ENCODE measurements around the gene DRAXIN.

The DRAXIN gene

GRCh38 chr1:11712285-11712684 is 20.8 kb downstream of the DRAXIN start:
- no peak for DNase-seq

- no peak for DNase-seq
These were observed 21.6 kb downstream of the DRAXIN start for GRCh38 chr1:11713095-11713494.

- DNase-seq, result no peak
These were observed 23.5 kb downstream of the DRAXIN start for GRCh38 chr1:11714831-11715575.

- DNase-seq, result peak; percentile 15
These were observed 28.0 kb downstream of the DRAXIN start for GRCh38 chr1:11719313-11720032.

GRCh38 chr1:11720033-11720376 is 28.5 kb downstream of the DRAXIN start:
- DNase-seq, result no peak

- DNase-seq, result no peak
These were observed 29.0 kb downstream of the DRAXIN start for GRCh38 chr1:11720525-11720924.

- no peak for DNase-seq
These were observed 29.8 kb downstream of the DRAXIN start for GRCh38 chr1:11721311-11721710.

GRCh38 chr1:11722538-11722937 is 31.0 kb downstream of the DRAXIN start:
- no peak for DNase-seq

GRCh38 chr1:11725616-11726015 is 34.1 kb downstream of the DRAXIN start:
- no peak for DNase-seq

GRCh38 chr1:11727119-11727518 is 35.6 kb downstream of the DRAXIN start:
- DNase-seq, result no peak

GRCh38 chr1:11728126-11728806 is 36.8 kb downstream of the DRAXIN start:
- DNase-seq, result no peak

GRCh38 chr1:11729155-11729497 is 37.6 kb downstream of the DRAXIN start:
- DNase-seq, result no peak

- DNase-seq, result no peak
These were observed 38.3 kb downstream of the DRAXIN start for GRCh38 chr1:11729498-11730428.

- DNase-seq, result peak; percentile 13
These were observed 39.0 kb downstream of the DRAXIN start for GRCh38 chr1:11730429-11730891.

- DNase-seq, result peak; percentile 69
These were observed 40.3 kb downstream of the DRAXIN start for GRCh38 chr1:11731691-11732283.

GRCh38 chr1:11733306-11733705 is 41.8 kb downstream of the DRAXIN start:
- DNase-seq, result no peak

- DNase-seq, result no peak
These were observed 44.0 kb downstream of the DRAXIN start for GRCh38 chr1:11735531-11735853.

- peak; percentile 82 for DNase-seq
These were observed 44.6 kb downstream of the DRAXIN start, which contains the start of gene AGTRAP for GRCh38 chr1:11735854-11736745. Gene AGTRAP, plus strand, starts transcription at chr1:11736136. Its CDS starts 73 bp downstream, at chr1:11736209.

- DNase-seq, result no peak
These were observed 45.5 kb downstream of the DRAXIN start for GRCh38 chr1:11736746-11737639.

- DNase-seq, result no peak
These were observed 46.6 kb downstream of the DRAXIN start for GRCh38 chr1:11738096-11738495.
